ENCODE results near the gene LMTK2.
A peak's percentile ranks its signal among the peaks of the same experiment; 100 is the strongest.

LMTK2 gene

GRCh38 chr7:98234429-98235147 lies 127.9 kb downstream of the LMTK2 start:
- TF ChIP-seq, protein P1, sequence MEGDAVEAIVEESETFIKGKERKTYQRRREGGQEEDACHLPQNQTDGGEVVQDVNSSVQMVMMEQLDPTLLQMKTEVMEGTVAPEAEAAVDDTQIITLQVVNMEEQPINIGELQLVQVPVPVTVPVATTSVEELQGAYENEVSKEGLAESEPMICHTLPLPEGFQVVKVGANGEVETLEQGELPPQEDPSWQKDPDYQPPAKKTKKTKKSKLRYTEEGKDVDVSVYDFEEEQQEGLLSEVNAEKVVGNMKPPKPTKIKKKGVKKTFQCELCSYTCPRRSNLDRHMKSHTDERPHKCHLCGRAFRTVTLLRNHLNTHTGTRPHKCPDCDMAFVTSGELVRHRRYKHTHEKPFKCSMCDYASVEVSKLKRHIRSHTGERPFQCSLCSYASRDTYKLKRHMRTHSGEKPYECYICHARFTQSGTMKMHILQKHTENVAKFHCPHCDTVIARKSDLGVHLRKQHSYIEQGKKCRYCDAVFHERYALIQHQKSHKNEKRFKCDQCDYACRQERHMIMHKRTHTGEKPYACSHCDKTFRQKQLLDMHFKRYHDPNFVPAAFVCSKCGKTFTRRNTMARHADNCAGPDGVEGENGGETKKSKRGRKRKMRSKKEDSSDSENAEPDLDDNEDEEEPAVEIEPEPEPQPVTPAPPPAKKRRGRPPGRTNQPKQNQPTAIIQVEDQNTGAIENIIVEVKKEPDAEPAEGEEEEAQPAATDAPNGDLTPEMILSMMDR (conservative IDR thresholded peaks at IDR 0.05): no peak
- TF ChIP-seq ZFX (IDR thresholded peaks at IDR 0.05): no peak
- no peak overlapping the region for H3K27ac ChIP-seq

DNA sequence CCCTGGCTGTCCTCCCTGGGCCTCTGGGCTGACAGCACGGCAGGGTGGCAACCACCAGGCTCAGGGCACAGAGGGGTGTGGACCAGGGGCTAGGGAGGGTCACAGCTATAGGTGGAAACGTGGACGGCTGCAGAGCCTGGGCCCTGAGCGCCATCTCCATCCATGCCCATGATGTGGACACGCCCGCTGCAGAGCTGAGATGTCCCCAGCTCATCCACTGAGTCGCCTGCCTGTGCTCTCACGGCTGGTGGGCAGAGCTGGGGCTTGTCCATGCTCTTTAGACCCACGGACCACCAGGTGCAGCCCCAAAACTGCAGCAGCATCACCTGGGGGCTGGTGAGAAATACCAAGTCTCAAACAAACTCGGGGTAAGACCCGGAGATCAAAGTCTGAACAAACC lies 129.2 kb downstream of the LMTK2 start:
- no peak overlapping the region for H3K27ac ChIP-seq
- TF ChIP-seq ZFX (IDR thresholded peaks at IDR 0.05): no peak
- TF ChIP-seq, protein P1 (conservative IDR thresholded peaks at IDR 0.05): no peak

GRCh38 chr7:98236355-98237185 lies 129.9 kb downstream of the LMTK2 start:
- TF ChIP-seq, protein P1 (conservative IDR thresholded peaks at IDR 0.05): no peak
- no peak for TF ChIP-seq ZFX (IDR thresholded peaks at IDR 0.05)
- H3K27ac ChIP-seq: no peak overlapping the region

GRCh38 chr7:98238076-98238475 lies 131.4 kb downstream of the LMTK2 start:
- TF ChIP-seq ZFX (IDR thresholded peaks at IDR 0.05): no peak
- TF ChIP-seq, protein P1 (conservative IDR thresholded peaks at IDR 0.05): no peak
- H3K27ac ChIP-seq: no peak overlapping the region

DNA sequence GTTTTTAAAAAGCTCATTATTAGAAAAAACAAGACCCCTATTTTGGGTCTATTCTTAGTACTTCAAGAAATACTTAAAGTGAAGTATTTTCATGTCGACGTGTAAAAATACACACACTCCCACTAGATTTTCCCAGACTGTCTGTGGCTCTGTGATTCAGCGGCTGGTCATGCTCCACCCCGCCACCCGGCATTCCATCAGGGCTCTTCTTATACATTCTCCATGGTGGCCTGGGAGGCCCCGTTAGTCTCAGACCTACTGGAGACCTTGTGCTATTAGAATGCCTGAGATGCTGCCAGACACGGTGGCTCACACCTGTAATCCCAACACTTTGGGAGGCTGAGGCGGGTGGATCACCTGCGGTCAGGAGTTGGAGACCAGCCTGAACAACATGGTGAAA lies 132.3 kb downstream of the LMTK2 start:
- H3K27ac ChIP-seq: no peak overlapping the region
- TF ChIP-seq ZFX (IDR thresholded peaks at IDR 0.05): no peak
- TF ChIP-seq, protein P1 (conservative IDR thresholded peaks at IDR 0.05): no peak

DNA sequence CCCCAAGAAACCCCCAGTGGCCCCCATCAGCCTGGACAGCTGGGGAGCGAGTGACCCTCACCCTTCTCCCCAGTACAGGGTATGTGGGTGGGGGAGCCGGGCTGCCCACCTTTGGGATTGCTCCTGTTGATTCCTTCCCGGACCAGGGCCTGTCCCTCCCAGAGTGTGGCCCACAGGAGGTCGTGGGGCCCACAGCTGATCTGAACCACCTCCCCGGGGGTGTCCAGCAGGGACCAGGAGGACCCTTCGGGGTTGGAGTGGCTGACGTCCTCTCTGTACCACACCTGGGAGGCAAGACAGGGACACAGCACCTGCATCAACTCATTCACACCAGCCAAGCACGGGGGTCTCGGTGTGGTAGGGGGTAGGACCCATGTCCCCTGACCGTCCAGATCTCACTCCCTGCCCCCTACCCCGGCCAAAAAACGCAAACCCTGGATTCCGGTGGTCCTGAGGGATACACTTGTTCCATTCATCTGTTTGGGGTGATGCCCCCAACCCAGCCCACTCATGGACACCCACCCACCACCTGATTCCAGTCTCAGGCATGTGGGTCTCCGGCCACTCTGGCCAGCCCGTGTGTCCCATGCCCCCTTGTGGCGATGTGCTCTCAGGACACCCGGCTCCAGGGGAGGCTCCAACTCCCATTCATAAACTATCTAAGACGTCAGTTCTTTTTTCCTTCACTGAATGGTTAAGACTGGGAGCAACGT lies 134.5 kb downstream of the LMTK2 start:
- TF ChIP-seq, protein P1 (conservative IDR thresholded peaks at IDR 0.05): peak; percentile 97
- no peak for TF ChIP-seq ZFX (IDR thresholded peaks at IDR 0.05)
- no peak overlapping the region for H3K27ac ChIP-seq

All from C4-2B (cell line).